ENCODE data around the gene ETV4.
"Not testable (repeated sequence)": the region's sequence is repeated elsewhere in the genome, so short reads cannot be mapped to it uniquely, and the experiment has no call there.

Gene ETV4

GRCh38 chr17:43509440-43509839 is 36.7 kb downstream of the ETV4 start:
- DNase-seq, result not testable (repeated sequence)

- DNase-seq, result no peak
Observed at GRCh38 chr17:43490621-43491020, 55.5 kb downstream of the ETV4 start.

GRCh38 chr17:43483674-43484551 is 62.2 kb downstream of the ETV4 start, which contains the start of gene DHX8:
Gene DHX8 (plus strand): TSS chr17:43483975. CDS start chr17:43484038, 63 bp downstream.
- peak; percentile 95 for DNase-seq

GRCh38 chr17:43482103-43483012 is 63.8 kb downstream of the ETV4 start:
- DNase-seq, result no peak

- no peak for DNase-seq
Observed at GRCh38 chr17:43479948-43480347, 66.2 kb downstream of the ETV4 start.
